CD1c-positive myeloid dendritic cell (primary cell): Measurements from ENCODE around the gene ZMIZ1.
"Not testable (repeated sequence)": the region's sequence is repeated elsewhere in the genome, so short reads cannot be mapped to it uniquely, and the experiment has no call there.

Source experiments
- DNase-seq: peaks from one replicate; pipeline ENCODE4 v3.0.0-alpha.2; 2016; ENCODE audit errors: extremely low spot score

The ZMIZ1 gene

DNA sequence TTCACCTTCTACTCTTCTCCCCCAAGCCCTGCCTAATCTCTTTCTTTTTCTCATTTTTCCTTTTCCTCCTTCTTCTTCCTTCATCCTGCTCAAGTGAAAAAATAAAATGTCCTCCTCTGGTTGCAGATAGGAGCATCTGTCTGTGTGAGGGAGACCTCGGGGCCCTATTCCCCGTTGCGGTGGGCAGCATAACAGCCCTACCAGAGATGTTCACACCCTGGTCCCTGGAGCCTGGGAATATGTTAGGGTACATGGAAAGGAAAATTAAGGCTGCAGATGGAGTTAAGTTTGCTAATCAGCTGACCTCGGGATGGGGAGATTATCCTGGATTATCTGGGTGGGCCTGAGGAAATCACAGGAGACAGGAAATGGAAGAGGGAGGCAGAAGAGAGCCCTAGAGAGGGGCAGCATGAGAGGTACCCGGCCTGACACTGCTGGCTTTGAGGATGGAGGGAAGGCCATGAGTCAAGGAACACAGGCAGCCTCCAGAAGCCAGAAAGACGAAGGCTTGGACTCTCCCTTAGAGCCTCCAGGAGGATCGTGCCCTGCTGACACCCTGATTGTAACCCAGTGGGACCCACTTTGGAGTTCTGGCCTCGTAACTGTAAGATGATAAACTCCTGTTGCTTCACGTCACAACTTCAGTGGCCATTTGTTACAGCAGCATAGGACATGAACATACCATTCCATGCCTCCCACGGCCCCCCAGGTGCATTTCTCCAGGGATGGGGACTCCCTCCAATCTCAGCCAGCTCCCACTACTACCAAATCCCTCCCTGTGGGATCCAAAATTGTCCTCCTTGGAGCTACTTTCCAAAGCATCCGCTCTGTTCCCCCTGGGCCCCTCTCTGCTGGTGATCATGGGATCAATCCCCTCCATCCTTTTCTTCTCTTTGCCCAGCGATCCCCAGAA, 39.0 kb upstream of the ZMIZ1 start:
- no peak for DNase-seq

DNA sequence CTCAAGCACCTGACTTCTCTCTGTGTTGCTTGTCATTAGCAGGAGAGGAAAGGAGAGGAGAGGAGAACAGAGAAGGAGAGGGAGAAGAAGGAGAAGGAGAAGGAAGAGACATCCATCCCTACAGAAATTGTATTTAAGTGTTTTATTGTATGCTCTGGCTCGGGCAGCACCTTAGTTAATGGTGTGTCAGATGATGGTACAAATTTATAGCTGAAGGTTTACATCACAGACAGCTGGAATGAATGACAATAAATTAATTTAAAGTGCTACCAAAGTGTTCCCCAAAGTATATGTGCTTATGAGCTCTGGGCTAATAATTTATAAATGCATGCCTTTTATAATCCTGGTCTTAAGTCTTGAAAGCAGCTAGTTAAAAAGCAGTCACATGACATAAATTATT, 38.1 kb upstream of the ZMIZ1 start:
- no peak for DNase-seq

DNA sequence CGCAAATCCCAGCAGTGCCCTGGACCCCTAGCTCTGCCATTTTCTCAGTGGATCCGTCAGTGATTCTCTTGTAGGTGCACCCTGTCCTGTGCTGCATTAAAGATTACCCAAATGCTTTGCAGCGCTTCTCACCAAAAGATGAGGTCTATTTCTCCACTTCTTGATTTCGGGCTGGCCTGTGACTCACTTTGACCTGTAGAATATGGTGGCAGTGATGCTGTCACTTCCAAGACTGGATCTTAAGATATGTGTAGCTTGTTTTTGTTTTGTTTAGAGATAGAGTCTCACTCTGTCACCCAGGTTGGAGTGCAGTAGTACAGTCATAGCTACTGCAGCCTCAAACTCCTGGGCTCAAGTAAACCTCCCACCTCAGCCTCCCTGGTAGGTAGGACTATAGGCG, 37.0 kb upstream of the ZMIZ1 start:
- DNase-seq = no peak

DNA sequence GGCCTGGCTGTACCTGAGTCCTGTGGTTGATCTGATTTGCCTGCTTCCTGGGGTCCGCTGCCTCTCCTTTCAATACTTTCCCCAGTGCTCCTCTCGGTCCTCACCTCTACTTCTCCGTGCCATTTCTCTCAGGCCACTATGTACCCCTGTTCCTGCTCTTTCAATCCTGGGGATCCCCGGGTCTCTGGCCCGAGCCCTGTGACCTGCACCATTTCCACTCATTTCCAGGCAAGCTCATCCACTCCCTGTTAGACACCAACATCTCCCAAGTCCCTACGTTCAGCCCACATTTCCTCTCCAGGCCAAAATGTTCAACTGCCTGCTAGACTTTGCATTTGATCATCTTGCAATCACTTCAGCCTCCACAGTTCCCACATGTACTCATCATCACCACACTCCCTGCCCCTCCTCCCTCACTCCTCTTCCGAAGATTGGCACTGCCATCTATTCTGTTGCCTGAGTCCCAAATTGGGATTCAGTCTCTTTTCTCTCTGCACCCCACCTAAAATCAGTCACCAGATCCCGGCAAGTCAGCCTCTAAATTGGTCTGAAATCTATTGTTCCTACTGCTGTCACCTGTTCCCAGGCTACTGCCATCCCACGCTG, 34.4 kb upstream of the ZMIZ1 start:
- no peak for DNase-seq

DNA sequence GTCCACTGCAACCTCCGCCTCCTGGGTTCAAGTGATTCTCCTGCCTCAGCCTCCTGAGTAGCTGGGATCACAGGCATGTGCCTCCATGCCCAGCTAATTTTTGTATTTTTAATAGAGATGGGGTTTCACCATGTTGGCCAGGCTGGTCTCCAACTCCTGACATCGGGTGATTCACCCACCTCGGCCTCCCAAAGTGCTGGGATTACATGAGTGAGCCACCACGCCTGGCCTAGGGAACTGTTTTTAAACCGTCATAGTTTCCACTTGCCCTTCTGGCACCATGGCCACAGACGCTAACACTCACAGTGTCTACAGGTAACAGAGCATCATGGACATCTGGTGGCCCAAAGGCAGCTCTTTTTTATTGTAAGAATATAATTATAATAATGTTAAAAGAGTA, 32.4 kb upstream of the ZMIZ1 start:
- DNase-seq = not testable (repeated sequence)

DNA sequence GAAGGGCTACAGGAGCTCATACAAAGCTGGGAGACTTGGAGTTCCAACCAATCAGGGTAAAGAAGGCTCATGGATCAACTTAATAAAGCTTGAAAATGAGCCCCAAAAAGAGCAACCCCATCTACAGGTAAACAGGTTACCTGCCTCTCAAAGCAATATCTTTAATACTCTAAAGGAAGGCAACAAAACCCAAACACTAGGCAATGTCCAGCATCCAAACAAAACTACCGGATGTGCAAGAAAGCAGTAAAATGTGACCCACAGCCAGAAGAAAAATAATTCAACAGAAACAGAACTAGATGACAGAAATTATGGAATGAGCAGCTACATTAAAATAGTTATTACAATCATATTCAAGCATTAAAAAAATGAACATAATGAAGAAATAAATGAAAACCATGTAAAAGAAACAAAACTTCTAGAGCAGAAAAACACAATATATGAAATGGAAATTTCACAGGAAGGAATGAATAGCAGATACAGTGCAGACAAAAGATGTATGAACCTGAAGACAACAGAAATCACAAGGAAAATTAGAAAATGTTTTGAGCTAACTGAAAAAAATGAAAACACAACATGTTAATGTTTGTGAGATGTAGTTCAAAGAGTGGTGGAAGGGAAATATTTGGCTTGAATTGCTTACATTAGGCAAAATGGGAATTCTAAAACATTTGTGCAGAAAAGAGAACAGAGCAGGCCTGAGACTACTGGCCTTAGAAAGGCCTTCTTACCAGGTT, 30.5 kb upstream of the ZMIZ1 start:
- DNase-seq = no peak

DNA sequence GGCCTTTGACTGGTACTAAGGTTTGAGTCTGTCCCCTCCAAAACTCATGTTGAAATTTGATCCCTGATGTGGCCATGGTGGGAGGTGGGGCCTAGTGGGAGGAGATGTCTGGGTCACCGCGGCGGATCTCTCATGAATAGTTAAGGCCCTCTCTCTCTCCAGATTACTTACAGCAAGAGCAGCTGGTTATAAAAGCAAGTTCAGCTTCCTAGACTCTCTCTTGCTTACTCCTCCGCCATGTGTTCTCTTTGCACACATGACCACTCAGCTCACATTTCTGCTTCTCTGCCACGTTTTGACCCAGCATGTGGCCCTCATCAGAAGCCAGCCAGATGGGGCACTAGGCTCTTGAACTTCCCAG, 29.9 kb upstream of the ZMIZ1 start:
- no peak for DNase-seq

DNA sequence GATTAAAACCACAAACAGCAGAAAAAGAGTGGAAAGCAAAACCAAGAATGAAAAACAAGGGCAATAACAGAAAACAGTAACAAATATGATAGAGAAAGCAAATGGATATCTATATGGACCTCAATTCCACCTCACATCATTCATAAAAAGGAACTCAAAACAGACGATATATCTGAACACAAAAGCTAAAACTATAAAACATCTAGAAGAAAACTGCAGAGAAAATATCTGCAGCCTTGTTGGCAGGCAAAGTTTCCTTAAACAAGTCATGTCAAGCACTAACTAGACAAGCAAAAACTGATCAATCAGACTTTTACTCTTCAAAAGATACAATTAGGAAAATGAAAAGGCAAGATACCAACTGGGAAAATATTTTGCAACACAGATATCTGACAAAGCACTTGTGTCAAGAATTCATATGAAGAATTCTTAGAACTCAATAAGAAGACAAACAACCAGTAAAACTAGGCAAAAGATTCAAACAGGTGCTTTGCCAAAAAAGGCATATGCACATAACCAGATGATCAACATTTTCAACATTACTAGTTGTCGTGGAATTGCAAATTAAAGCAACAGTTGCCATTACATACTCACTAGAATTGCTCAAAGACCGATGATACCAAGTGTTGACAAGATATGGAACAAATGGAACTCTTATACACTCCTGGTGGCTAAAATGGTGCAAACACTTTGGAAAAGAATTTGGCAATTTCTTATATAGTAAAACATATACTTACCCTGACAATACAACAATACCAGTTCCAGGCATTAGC, 25.9 kb upstream of the ZMIZ1 start:
- no peak for DNase-seq

DNA sequence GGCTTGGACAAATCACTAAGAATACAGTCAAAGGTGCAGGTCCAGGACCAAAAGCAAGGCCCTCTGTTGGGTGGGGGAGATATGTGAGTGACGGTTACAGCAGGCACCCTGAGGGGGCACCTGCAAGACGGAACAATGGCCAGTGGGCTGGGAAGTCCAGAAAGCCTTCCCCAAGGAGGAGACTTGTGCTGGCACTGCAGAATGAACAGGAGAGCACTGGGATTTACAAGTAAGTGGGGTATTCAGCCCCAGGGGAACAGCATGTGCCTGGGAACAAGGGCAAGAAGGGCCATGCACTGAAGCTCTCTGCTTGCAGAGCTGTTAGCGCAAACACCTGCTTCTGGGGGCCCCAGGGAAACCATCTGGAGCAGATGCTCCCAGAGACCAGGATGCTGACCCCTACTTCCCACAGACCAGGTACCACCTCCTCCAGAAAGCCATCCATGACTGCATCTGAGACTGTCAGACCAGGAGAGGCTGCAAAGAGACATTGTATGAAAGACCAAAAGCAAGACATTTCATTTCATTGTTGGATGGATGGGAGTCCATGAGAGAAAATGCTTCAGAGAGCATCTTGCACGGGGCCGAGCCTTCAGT, 24.6 kb upstream of the ZMIZ1 start:
- DNase-seq = no peak

DNA sequence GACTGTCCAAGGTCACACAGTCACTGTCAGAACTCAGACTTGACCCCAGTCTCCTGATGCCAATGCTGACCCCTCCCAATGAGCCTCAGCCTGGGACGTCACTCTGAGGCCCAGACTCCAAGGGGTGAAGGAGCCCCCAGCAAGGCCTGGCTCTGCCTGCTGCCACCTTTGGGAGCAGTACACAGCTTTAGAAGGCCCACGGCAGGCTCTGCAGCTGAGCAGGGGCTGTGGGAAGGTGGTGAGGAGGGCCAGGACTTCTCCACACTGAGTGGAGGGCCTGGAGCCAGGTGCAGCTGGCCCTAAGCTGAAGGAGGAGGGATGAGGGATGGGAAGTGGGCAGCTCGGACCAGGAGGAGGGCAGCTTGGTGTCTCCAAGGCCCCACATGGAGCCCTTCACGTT, 23.9 kb upstream of the ZMIZ1 start:
- DNase-seq = no peak

DNA sequence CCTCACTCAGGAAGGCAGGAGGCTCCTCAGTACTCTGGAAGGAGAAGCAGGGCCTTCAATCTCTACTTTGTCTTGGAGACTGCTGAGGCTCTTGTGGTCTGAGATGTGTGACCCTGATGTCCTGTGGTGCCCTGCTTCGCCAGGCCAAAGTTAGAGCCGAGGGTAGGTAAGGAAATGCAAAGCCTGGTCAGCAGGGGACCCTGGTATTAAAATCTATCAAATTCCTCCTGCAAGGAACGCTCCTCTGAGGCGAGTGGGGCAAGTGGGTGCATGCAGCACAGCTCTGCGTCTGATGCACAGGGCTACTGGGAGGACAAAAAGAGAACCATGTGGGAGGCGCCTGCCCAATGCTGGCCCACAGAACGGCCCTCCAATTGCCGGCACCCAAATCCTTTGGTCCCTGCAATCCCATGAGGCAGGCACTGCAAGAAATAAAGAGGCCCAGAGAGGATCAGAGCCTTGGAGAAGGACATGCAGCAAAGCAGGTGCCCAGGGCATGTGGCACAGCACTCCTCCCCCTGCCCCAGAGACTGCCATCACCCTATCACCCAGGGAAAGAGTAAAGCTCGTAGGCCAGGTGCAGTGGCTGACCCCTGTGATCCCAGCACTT, 23.1 kb upstream of the ZMIZ1 start:
- DNase-seq = no peak

DNA sequence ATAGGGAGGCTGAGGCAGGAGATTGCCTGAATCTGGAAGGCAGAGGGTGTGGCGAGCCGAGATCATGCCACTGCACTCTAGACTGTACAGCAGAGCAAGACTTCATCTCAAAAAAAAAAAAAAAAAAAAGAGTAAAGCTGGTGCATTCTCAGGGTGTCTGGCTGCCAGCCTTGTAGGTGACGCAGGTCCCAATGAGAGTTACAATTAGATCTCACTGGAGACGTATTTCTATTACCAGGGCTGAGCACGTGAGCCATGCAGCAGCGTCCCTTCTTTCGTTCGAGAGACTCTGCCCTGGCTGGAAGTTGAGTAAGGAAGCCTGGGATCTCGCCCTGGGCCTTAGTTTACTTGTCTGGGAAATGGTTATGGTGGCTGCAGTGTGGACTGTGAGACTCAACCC, 22.4 kb upstream of the ZMIZ1 start:
- no peak for DNase-seq

DNA sequence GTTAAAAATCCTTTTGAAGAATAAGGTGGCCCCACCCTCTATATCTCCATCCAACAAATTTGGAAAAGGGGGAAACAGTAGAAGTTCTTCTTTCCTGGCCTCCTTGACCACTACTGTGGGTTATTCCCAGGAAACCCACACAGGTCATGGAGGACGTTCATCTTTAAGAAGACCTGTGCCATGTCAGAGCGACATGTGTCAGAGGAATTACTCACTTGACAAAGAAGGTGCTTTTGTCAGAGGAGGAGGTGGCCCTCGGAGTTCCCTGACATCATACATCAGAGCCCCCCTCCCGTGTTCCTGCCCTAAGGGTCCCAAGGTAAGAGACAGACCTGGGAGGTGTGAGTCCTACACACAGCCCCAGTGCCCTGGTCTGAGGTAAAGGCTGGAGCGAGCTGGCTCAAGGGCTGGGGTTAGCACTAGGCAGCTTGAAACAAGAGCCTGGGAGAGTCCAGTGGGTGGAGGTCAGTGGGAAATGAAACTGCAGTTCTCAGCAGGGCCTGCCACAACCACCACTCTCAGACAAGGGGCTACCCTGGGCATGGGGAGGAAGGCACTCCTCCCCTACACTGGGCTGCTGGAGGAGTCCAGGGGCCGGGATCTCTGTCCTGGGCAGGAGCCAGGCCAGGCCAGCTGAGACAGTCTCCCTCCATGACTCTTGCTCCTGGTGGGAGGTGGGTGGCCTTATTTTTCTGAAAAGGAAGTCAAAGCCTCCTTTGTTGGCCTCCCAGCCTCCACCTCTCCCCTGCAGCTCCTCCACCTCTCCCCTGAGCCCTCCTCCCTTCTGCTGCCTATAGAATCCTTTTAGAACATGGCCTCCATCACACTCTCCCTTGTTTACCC, 21.8 kb upstream of the ZMIZ1 start:
- DNase-seq = peak; percentile 81

DNA sequence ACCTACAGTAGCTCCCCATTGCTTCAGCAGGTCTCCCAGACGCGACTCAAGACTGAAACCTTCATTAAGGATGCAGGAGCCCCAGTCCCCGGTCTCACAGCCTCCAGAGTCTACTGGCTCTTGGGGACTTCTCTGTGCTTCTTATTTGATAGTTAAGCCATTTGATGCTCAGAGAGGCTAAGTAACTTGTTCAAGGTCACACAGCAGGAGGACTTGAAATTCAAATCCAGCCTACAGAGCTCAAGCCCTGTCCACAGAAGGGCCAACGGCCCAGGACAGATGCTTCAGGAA, 21.2 kb upstream of the ZMIZ1 start:
- DNase-seq = peak; percentile 10

DNA sequence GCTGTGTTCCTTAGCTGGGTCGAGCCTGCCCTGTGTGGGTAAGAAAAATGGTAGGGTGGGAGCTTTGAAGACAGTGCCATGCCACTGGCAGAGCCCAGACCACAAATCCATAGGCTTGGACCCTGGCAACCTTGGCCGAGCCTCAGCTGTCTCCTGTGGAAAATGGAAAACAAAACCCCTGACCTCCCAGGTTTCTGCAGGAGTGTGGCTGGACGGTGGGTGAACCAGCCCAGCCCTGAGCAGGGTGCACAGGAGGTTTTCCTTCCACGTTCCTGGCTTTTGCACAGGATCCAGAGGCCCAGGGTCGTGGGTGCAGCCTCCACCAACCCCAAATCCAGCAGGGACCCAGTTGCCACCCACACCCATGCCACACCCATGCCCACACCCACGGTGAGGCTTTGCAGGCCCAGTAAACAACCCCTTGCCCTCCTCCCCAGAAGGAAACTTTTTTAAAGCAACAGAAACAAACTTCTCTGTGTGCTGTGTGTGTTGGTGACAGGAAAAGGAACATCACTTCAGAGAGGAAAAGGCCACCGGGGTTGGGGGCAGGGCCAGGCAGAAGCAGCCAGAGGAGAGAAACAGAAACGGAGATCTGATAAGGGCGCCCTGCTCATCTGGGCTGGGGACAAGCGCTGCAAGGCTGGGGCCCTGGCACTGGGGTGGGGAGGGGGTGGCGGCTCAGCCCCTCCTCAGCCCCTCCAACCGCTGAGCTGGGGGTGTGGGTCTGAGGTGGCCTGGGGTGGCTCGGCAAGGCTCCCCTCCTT, 20.7 kb upstream of the ZMIZ1 start:
- DNase-seq = peak; percentile 57

DNA sequence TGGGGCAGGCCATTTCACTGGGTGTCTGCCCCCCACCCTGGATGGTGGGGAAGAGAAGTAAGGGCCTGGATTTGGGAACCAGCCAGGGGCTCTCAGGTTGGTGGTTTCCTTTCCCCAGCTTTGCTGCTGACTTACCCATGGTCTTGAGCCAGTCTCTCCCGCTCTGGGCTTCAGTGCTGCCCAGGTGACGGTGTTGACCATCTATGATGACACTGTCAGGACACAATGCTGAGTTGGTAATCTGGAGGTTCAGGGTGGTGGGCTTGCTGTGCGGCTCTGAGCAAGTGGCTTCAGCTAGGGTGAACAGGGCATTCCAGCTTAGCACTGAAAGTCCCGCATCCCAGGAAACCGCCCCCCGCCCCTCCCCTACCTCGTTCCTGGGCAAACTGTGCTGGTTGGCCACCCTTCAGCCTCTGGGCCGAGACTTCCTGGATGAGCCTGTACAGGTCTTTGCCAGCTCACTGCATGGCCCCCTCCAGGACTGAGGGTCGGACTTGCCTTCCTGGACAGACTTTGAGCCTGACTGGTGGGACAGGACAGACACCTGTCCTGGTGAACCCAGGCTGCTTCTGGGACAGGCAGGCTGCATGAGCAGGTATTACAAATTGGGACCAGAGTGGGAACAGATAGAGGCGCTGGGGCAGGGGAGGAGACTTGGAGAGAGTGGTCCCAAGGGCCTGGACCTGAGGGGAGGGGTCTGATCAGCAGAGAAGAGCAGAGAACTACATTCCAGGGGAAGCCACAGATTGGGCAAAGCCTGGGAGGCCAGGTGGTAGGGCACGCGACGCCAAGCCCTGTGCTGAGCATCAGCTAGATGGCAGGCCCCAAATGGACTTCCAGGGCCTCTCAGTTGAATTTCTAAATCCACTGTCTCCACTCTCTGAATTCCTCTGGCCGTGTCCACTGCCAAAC, 19.9 kb upstream of the ZMIZ1 start:
- DNase-seq = peak; percentile 17

DNA sequence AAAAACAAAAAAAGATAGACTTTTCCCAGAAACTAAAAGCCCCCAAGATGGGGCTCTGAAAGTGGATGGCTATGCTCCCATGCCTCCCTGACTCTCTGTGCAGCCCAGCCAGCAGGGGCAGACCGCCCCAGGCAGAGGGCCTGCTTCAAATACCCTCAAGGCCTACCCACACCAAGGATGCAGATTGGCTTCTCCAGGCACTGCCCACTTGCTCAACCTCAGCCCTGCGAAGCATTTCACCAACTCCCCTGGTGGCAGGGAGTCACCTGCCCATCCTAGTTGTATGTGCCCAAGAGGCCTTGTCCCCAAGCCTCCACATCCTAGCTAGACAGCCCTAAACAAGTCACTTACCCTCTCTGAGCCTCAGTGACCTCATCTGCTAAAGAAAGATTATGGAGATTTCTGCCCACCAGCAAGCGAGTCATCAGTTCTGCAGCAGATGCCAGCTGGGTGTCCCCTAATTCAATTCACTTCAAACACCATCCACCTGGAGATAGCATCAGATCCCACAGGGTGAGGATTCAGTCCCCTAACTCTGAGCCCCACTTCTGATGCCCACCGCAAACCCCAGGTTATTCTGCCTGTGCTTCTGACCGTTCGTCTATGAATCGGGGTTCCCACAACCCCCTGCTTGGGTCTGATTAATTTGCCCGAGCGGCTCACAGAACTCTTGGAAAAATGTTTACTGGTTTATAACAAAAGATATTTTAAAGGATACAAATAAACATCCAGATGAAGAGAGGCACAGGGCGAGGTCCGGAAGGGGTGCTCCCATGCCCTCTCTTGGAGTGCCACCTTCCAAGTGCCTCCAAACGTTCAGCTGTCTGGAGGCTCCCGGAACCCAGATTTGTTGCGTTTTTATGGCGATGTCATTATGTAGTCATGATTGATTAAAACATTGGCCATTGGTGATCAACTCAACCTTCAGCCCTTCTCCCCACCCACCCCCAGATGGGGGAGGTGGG, 18.6 kb upstream of the ZMIZ1 start:
- peak; percentile 31 for DNase-seq
